Sigmoid colon (tissue), 7 donors: ENCODE results near the gene ZNF608. TPM values are rescaled to one million over a fixed set of nuclear protein-coding genes. Genes with fewer than 3 reads are reported as not detected.
A peak's percentile ranks its signal among the peaks of the same experiment; 100 is the strongest.

Experiments used
- DNase-seq: peaks from one replicate; pipeline ENCODE4 v3.0.0-alpha.2; 2019
- H3K27ac ChIP-seq, 4 donors: fragments of 200-600 bp; sonication (generic); one replicate each; pipeline ENCODE4 v1.5.1; 2016 to 2019; ENCODE audit warnings: mild to moderate bottlenecking in 1 of 4
- H3K27me3 ChIP-seq, 3 donors: fragments of 200-600 bp; sonication (generic); one replicate each; pipeline ENCODE4 v1.5.1; 2019; ENCODE audit warnings: mild to moderate bottlenecking in 1 of 3
- H3K36me3 ChIP-seq, 4 donors: fragments of 200-600 bp; sonication (generic); one replicate each; pipeline ENCODE4 v1.5.1; 2016 to 2019
- H3K4me1 ChIP-seq, 4 donors: fragments of 200-600 bp; sonication (generic); one replicate each; pipeline ENCODE4 v1.5.1; 2017 to 2019
- H3K4me3 ChIP-seq, 4 donors: fragments of 200-600 bp; sonication (generic); one replicate each; pipeline ENCODE4 v1.5.1; 2017 to 2019; ENCODE audit warnings: mild to moderate bottlenecking in 2 of 4, moderate library complexity in 1 of 4
- H3K9me3 ChIP-seq, 4 donors: fragments of 200-600 bp in 3 of 4; sonication (generic) in 3 of 4; one replicate each; pipeline versions ENCODE4 v1.5.1 to v1.6.1; 2013 to 2019
- CTCF ChIP-seq, 4 experiments: fragments of 450-650 bp in 3 of 4; fragments of 200-600 bp in 1 of 4; IDR thresholded peaks; one replicate each; pipeline ENCODE4 v1.5.1; 2016 to 2019; ENCODE audit warnings: antibody characterized with exemption in 4 of 4, mild to moderate bottlenecking in 3 of 4, moderate library complexity in 2 of 4
- EP300 ChIP-seq, 4 donors: sonication (generic); formaldehyde crosslinking; IDR thresholded peaks; one replicate each; pipeline ENCODE4 v1.6.1; 2017; ENCODE audit warnings: antibody characterized with exemption in 4 of 4
- POLR2A ChIP-seq, 2 donors: fragments of 450-650 bp; IDR thresholded peaks; one replicate each; pipeline ENCODE4 v1.6.1; 2016; ENCODE audit warnings: antibody characterized with exemption in 2 of 2, mild to moderate bottlenecking in 2 of 2, moderate library complexity in 2 of 2
- POLR2AphosphoS5 ChIP-seq, 4 donors: sonication (generic); formaldehyde crosslinking; IDR thresholded peaks; one replicate each; pipeline ENCODE4 v1.6.1; 2017; ENCODE audit warnings: antibody characterized with exemption in 4 of 4
- WGBS, 2 donors: extraction: QIAGEN DNeasy Blood & Tissue Kit; methylation state at CpG; one replicate each; pipeline ENCODE4 v1.1.7; 2013; 5-methylcytosine and 5-hydroxymethylcytosine counted together
- intact Hi-C: fragments of 100-400 bp; cut with DNase I; formaldehyde crosslinking; loops from one replicate; pipeline ENCODE4 v1.15.1; 2023
- polyA plus RNA-seq, 3 donors: library from polyadenylated mRNA; stranded (reverse); fragments of 200-250 nt; gene quantifications; one replicate each; pipeline ENCODE4 v1.2.3, GENCODE V29; 2013
- total RNA-seq, 4 donors: library from RNA; depleted of rRNA; stranded (reverse); fragments of >200 nt; gene quantifications; one replicate each; pipeline ENCODE4 v1.1.0, GENCODE V29; 2016
- donor health status: healthy with polysubstance abuse.
- donor health status: Bipolar disorder and iron deficiency.
- donor health status: healthy.

ZNF608 gene
- total and polyA plus RNA-seq, 7 donors, result 5.1 to 30.7 (median 17.9) TPM

- Histone ChIP-seq H3K27me3 (no peaks in the 10 kb centered on the region), H3K27ac (peak overlapping the region in 3 of 4 donors; percentile 3 to 89 (median 88)), H3K9me3 (no peaks in the 10 kb centered on the region), H3K36me3 (no peaks in the 10 kb centered on the region), H3K4me1 (peaks cover 0 to 96% (median 79%) of the 10 kb centered on the region in 4 donors), H3K4me3 (no peak overlapping the region)
- WGBS, 2 donors, result 64% methylated on average over 6 of the region's 6 CpGs
- no peak for DNase-seq
- no peak for TF ChIP-seq EP300 (IDR thresholded peaks at IDR 0.05)
- TF ChIP-seq POLR2A (IDR thresholded peaks at IDR 0.05), result no peak
- no peak for TF ChIP-seq POLR2AphosphoS5 (IDR thresholded peaks at IDR 0.05)
- TF ChIP-seq CTCF (IDR thresholded peaks at IDR 0.05), result no peak
- intact Hi-C loops, result no loop called here
Measured at GRCh38 chr5:124701873-124702425, 44.5 kb downstream of the ZNF608 start.

DNA sequence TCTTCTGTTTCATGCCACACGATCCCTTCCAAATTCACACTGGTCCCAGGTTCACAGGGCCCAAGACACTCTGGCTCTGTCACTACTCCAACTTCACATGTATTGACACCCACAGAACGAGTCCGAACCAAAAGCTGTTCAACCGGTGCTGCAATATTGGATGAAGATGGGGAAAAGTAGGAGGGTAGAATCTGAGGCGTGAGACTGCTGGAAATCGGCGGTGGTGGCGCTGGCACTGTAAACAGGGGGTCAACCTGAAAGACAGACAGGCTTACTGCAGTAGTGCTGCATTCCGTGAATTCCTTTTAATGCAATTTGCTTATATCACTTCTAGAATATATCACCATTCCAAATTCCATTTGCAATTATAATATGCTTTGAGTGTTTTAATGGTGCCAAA, 45.4 kb downstream of the ZNF608 start:
- Histone ChIP-seq H3K36me3 (no peaks in the 10 kb centered on the region), H3K27me3 (no peaks in the 10 kb centered on the region), H3K4me1 (peaks cover 0 to 96% (median 79%) of the 10 kb centered on the region in 4 donors), H3K9me3 (no peaks in the 10 kb centered on the region), H3K4me3 (no peak overlapping the region), H3K27ac (peak overlapping the region in 3 of 4 donors; percentile 71 to 89 (median 88))
- intact Hi-C loops, result no loop called here
- WGBS, 2 donors, result 95 to 97% methylated on average over 9 of the region's 9 CpGs
- DNase-seq, result no peak
- no peak for TF ChIP-seq POLR2A (IDR thresholded peaks at IDR 0.05)
- TF ChIP-seq EP300 (IDR thresholded peaks at IDR 0.05), result no peak
- no peak for TF ChIP-seq CTCF (IDR thresholded peaks at IDR 0.05)
- TF ChIP-seq POLR2AphosphoS5 (IDR thresholded peaks at IDR 0.05), result no peak

GRCh38 chr5:124700333-124700732, 46.1 kb downstream of the ZNF608 start:
- no peak for TF ChIP-seq POLR2AphosphoS5 (IDR thresholded peaks at IDR 0.05)
- TF ChIP-seq POLR2A (IDR thresholded peaks at IDR 0.05), result no peak
- no peak for TF ChIP-seq EP300 (IDR thresholded peaks at IDR 0.05)
- no peak for TF ChIP-seq CTCF (IDR thresholded peaks at IDR 0.05)
- intact Hi-C loops, result no loop called here
- Histone ChIP-seq H3K27ac (peak overlapping the region; percentile 71 to 89 (median 86)), H3K27me3 (no peaks in the 10 kb centered on the region), H3K9me3 (no peaks in the 10 kb centered on the region), H3K4me3 (no peak overlapping the region), H3K4me1 (peaks cover 0 to 91% (median 76%) of the 10 kb centered on the region in 4 donors), H3K36me3 (no peaks in the 10 kb centered on the region)
- 90 to 94% methylated on average over 3 of the region's 3 CpGs for WGBS, 2 donors
- DNase-seq, result no peak

DNA sequence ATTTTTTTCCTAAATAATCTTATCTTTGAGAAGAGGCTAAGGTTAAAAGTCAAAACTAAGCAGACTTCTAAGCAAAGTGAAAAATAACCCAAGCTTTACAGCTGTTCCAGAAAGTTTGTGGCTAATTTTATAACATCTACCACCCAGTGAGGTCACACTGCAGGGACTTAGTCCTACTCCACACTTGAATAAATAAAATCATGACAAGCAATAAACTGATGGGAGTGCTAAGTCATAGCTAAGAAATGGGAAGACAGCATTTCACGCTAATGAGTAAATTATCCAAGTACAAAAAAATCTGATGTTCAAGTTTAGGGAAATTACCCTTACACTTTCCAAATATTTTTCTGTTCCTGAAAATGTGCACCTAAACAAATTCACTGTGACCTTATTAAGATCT, 47.7 kb downstream of the ZNF608 start:
- peaks cover 0 to 76% (median 62%) of the 10 kb centered on the region in 4 donors for H3K4me1 ChIP-seq
- H3K27me3 ChIP-seq, result no peaks in the 10 kb centered on the region
- no peak for DNase-seq
- H3K27ac ChIP-seq, result peak overlapping the region; percentile 71 to 89 (median 86)
- peak overlapping the region in 1 of 4 donors; percentile 22 for H3K4me3 ChIP-seq
- intact Hi-C loops, result loop anchor here (2.0 to 5.0 kb wide), 2 partner anchors 44 to 786 kb away; no protein-coding TSS in a partner anchor
- WGBS, 2 donors, result 29 to 60% methylated on average over 1 of the region's 1 CpG
- H3K36me3 ChIP-seq, result no peaks in the 10 kb centered on the region
- H3K9me3 ChIP-seq, result no peaks in the 10 kb centered on the region
- TF ChIP-seq CTCF (IDR thresholded peaks at IDR 0.05) (no peak), POLR2A (IDR thresholded peaks at IDR 0.05) (no peak), EP300 (IDR thresholded peaks at IDR 0.05) (peak in 1 of 4 donors; percentile 17), POLR2AphosphoS5 (IDR thresholded peaks at IDR 0.05) (peak in 3 of 4 donors; percentile 13 to 51 (median 28))
